NOMO-1 treated with dmso at 0.1 percent for 144 hours (cell line): Measurements from ENCODE around the gene CERS6.

Experiments
- DNase-seq: peaks from one replicate; lab custom pipeline; 2025; ENCODE audit not compliant: unreplicated experiment; lab: John Stamatoyannopoulos, UW

CERS6 gene

DNA sequence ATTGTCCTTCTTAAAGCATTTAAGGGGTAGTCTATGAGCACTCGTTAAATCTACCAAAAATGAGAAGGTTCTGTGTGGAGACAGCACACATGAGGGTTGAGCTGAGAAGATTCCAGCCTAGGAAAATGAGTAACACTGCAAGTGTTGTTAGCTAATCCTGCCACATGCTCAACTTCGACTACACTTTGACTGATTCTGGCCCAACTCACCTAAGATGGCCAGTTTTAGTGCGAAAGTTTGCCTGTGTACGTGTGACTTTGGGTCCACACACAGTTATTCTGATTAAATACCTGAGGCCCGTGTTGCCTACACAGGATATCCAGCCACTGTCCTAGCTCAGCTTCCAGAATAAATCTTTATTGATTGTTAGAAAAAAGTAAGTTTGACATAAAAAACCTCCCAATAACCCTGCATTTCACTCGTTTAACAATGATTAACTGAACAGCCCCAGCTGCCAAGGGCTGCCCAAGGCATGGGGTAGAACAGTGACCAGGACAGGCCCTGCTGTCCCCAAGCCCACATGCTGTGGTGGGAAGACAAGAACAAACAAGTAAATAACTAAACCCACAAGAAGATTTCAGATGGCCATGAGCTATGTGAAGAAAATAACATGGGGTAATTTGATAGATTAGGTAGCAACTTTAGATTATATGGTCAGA lies 14.7 kb upstream of the CERS6 start:
- DNase-seq, result no peak

DNA sequence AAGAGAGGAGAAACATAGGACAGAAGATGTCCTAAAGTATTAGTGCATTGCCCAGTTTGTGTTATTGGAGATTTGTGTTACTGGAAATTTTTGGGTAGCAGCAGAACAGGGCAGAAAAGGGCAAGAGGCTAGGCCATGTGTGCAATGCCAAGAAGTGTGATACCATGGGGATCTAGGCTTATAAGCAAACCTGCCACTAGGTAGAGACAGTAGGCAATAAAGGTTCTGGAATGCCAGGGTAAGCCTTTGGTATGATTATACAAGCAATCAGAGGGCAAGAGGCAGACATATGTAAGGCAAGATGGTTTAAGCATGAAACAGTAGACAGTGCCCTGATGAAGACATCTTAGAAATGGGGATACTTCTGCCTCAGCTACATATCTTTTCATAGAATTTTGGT lies 12.3 kb upstream of the CERS6 start:
- DNase-seq, result no peak

DNA sequence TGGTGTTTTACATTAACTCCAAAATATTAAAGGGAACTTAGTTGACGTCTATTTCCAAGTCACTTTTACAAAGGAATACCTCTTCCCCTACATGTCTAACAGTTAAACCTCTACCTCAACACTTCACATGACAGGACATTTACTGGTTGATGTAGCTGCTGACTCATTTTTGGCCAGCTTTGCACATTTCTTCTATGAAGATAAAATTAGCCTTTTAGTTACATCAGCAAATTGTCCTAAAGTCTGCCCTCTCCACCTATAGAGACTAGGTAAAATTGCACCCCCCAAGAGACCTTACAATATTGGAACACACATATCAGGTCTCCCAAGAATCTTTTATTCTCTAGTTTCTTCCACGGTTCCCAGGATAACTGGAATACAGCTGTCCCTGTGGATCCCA lies 10.1 kb upstream of the CERS6 start:
- DNase-seq, result no peak

DNA sequence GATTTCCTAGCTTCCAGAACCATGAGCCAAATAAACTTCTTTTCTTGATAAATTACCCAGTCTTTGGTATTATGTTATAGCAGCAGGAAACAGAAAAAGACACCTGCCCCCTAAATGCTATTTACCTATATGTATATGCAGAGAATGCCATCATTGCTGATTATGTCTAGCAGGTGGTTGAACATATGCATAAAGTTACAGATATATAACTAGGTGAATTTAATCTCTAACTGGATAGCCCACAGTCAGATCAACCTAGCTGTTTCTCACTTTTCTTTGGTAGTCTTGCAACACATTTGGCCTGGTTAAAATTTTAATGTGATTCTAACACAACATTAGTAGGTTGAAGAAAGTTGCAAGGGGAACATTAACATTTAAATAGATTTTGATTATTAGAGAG lies 7.1 kb upstream of the CERS6 start:
- DNase-seq, result no peak

DNA sequence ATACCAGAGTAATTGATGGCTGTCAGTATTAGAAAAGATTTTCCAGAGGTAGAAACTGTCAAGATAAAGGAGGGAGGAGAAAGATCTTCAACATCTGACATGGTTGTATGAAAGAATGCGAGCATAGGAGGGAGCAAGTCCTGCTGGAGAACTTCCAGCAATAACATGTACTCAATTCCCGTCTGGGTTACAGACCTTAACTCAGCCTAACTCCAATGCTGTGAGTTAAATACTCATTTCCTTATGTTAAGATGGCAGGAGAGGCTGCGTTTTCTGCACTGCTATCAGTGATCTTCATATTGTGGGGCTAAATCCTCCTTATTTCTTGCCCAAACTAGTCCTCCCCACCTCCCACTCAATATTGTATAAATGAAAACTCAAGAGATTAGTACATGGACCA lies 6.7 kb upstream of the CERS6 start:
- DNase-seq, result no peak

DNA sequence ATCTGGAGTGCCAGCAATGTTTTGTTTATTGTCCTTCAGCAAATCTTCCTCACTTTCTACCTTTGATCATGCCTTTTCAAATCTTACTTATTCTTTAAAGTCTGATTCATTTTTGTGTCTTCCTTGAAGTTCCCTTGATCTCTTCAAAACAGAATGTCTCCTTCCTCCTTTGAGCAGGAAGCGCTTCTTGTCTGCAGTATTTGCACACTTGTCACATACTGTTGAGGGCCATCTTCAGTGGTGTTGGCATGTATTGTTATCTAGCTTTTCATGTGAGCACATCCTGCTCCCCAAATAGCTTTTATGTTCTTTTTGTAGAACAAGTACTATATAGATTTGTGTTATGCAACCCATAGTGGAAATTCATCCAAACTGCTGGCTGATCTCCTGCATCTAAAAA lies 5.9 kb upstream of the CERS6 start:
- no peak for DNase-seq

DNA sequence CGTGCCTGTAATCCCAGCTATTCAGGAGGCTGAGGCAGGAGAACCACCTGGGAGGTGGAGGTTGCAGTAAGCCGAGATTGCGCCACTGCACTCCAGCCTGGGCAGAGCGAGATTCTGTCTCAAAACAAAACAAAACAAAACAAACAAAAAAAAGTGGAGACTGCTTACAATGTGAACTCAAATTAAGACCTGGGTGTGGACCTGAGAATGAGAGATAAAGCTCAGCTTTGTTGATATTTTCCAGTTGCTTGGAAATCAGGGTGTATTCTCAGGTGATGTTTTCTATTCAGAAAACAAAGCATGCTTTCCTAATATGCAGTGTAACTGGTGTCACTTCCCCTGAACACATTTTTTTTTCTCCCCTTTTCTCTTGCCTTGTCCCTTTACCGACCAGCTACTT lies 5.3 kb upstream of the CERS6 start:
- DNase-seq, result no peak

DNA sequence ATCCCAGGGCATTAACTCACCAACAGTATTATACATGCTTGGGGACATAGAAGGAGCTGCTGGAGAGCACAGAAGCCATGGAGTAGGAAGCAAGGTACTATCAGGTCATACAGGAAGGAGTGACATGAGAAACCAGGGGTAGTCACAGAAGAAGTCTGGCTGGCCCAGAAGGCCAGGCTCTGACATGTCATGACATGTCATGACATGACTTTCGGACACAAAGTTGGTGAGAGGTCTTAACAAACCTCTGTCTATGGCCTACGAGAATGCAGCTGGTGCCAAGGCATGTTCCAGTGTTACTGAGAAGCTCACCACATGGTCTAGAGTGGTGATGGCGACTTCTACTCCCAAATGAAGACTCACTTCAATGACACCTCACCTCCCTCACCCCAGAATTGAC lies 3.3 kb upstream of the CERS6 start:
- DNase-seq, result no peak

DNA sequence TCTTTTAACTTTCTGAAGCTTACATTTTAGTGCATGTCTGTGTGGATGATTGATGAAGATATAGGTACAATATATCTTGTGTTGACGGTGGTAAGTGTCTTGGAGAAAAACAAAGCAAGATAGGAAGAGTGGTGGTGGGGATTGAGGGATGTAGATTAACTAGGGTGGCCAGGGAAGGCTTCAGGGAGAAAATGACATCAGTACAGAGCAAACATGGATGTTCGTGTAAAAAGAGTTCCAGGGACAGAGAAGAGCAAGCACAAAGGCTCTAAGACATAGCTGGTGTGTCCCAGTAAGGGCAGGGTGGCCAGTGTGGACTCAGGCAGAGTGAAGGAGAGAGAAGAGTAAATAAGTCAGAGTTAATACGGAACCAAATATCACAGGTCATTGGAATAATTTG lies 2.7 kb upstream of the CERS6 start:
- no peak for DNase-seq

DNA sequence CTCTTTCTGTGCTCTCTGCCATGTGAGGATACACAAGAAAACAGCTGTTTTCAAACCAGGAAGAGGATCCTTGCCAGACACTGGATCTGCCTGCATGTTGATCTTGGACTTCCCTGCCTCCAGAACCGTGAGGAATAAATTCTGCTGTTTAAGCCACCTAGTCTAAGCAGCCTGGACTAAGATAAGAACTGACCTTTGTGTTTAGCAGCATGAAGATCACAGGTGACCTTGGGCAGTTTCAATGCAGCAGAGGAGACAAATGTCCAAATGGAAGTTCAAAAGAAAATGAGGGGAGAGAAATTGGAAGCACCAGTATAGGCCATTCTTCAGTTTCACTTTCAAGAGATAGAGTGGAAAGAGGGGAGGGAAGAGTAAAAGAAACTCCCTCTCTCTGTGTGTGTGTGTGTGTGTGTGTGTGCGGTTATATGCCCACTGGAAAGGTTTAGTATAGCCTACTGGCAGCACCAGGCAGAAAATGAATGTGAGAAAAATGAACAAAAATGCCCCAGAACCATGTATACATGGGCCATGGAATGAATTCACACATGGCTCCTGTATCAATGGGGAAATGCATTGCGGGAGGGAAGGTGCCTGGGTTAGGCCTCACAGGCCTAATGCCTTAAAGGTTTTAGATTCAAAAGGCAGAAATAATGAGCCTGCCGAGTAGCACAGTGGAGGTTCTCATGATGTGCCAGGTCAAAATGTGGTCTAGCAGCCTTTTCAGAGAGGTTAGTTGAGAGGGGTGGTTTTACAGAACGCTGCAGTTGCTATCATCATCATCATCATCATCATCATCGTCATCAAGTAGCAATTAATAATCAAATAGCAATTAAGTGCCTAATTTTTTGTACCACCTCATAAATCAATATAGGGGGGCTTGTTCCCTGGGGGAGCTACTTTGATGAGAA lies 1.1 kb upstream of the CERS6 start:
- no peak for DNase-seq

DNA sequence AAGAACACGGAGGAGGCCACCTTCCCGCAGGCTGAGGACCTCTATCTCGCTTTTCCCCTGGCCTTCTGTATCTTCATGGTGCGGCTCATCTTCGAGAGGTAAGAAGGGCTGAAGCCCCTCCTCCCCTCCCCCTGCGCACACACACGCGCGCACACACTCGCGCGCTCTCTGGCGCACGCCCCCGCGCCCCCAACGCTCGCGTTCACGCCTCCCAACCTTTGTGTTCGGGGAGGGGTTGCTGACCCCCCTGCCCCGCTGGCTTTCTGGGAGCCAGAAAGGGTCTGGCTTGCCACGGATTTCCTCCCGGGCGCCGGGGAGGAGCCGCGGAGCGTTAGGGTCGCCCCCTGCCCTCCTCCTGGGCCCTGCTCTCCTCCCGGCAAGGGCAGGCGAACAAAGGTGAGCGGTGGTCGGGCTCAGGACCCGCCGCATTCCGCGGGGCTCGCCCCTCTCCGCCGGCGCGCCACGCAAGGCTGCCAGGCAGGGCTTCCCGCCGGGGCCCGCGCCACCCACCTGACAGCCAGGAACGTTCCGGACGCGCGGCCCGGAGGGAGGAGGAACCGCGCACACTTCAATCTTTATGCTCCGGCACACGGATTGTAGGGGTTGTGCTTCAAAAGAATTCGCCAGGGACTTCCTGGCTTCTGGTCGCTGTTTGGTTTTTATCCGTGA lies 583 bp downstream of the CERS6 start:
- peak; percentile 27 for DNase-seq

DNA sequence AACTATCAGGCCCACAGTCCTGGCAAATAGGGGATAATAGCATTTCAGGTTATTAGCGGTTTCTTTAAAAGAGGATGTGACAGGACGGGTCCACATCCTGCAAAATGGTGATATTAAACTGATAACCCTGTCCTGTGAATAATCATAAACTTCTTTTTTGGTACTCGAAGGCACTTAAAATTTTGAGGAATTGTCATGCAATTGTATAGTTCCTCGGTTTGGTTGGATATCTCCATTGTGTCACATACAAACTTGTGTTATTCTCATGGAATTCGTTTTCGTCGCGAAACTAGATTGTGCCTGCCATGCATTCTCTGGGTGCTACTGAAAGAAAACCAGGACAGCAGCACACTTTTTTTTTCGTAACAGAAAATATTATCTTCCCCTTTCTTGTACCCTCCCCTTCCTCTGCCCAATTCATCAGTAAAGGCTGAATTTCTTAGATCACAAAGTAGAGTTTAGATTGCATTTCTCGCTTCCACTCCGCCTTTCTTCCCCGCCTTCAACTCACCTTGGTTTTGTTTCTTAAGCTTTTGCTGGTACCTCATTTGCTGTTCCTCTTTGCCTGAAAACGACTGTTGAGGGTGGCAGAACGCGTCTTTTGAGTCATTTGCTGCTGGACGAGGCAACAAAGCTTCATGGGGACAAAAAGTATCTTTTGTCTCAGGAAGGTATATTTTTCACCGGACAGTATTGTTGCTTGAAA lies 1.3 kb downstream of the CERS6 start:
- DNase-seq, result peak; percentile 43

DNA sequence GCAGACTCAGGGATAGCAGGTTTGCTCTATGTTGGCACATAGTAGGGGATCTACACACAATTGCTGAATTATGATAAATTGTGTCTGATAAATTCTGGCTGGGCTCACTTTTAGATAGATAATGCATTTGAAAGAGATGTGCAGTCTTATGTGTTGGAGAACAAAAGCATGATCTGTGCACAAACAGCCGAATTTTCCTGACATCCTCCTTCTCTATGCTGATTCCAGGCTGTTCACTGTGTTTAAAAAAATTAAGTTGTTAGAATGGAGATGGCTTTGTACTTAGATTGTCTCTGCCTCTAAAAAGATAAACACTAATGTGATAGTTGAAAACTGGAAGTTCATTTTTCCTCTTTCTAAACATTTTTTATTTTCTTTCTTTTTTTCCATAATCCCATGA lies 2.1 kb downstream of the CERS6 start:
- no peak for DNase-seq

DNA sequence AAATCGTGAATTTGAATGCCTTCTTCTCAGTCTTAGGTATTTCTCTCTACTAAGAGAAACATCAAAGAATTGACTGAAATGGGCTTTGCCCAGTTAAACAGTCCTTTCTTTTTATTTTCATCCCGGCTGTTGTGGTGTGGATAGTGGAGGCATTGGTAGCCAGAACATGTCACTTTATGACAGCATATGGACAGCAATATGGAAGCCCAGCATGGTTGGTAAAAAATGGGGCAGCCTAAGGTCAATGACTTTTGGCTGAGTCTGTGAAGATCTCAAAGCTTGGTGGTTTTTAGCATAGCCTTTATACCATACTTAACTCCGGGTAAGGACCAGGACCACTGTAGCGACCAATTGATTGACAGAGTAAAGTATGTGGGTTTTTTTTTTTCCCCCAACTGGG lies 3.2 kb downstream of the CERS6 start:
- DNase-seq, result no peak

DNA sequence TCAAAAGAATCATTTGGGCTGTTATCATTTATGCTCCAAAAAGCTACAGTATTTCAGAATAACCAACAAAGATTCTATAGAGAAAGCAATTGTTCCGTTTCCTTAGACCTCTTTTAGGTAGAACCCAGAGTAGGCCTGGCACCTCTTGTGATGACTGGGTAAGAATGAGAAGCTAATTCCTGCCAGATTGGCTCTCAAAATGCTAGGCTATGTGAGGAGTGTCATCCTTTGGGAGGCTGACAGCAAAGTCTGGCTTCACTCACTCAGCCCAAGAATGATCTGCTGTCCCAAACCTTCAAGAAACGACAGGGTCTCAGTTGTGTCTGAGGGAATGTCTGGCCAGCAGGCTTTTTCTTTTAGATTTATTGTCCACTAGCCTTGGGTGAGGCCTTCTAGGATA lies 4.5 kb downstream of the CERS6 start:
- DNase-seq, result no peak

DNA sequence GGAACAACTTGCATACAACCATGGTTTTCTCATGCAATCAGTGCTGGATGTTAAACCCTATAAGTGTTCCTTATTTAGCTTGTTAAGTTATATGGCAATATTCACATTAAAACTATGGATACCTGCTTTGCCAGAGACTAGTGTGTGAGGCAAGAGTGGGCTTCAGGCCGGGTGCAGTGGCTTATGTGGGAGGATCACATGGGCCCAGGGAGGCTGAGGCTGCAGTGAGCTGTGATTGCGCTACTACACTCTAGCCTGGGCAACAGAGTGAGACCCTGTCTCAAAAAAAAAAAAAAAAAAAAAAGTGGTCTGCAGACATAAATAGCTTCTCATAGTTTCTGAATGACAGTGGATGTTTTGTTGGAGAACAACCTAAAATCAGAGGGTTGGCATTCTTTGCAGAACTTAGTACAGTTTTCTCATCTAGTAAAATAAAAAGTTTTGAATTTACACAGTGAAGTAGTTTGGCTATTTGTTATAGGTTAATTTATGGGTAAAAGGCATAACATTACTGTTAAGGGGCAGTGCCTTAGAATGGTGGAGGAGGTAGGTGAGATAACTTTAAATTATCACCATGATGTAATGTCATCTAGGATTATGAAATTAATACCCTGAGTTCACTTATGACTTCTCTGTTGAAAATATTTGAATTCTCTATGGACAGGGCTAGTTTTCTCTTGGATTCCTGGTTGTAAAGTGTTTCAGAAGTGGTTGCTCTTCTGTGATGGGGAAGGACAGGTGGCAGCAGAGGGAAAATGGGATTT lies 5.3 kb downstream of the CERS6 start:
- DNase-seq, result no peak

DNA sequence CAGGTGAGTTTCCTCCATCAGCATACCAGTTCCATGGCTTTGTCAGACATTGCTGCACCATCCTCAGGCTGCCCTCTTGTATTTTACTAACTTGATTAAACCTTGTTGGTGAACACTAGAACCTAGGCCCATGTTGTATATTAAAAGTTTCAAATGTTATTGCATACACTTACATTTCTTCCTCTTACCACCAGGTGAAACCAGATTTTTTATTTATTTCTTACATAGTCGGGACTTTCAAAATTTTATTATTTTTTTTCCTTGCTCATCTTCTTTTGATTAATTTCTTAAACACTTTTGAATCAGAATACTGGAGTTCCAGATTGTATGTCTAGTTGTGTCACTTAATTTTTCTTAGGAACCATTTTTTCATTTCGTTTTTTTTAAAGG lies 5.9 kb downstream of the CERS6 start:
- no peak for DNase-seq

DNA sequence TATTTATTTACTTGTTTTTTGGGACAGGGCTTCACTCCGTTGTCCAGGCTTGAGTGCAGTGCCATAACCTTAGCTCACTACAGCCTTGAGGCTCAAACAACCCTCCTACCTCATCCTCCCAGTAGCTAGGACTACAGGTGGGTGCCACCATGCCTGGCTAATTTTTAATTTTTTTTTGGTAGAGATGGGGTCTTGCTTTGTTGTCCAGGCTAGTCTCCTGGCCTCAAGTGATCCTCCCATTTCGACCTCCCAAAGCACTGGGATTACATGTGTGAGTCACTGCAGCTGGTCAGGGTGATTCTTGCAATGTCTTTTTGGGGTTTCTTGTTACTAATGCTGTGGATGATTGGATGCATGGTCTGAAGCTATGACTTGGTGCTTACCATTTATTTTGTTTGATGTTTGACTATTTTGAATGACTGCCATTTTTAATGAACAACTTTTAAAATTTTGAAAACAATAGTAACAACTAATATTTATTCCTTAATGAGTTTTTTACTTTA lies 6.5 kb downstream of the CERS6 start:
- no peak for DNase-seq

DNA sequence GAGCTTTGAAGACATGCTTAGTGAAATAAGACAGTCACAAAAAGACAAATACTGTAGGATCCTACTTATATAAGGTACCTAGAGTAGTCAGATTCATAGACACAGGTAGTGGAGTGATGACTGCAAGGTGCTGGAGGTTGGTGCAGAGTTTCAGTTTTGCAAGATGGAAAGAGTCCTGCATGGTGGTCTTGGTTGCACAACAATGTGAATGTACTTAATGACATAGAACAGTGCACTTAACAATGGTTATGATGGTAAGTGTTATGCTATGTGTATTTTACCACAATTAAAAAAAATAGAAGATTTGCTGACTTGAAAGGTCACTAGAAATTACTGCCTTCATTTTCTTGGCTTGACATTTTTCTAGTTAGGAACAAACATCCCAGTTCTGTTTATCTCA lies 9.5 kb downstream of the CERS6 start:
- no peak for DNase-seq

DNA sequence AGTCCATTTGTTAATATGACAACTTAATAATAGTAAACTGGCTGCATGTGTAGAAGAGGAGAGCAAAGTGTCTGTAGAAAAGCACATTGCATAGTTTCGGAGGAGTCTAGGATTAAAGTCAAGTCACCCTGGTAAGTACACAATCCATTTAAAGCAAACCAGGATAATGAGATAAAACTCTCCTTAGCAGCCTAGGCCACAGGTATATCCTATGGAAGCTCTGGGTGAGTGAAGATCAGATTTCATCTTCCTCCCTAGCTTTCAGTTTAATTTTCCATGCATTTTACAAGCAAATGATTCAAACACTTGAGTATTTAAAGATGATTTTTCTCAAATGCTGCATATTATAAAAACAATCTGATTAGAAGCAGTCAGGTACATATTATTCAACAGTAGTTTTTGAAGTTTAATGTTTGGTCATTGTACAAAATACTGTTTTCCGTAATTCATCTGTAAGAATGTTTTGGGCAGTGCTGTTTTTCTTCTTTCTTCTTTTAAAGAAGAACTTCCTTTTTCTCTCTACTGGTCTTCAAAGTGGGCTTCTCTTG lies 10.2 kb downstream of the CERS6 start:
- DNase-seq, result no peak
